SKM-1 treated with dmso at 0.1 percent for 144 hours (cell line): ENCODE measurements around the gene IL17RD.

Experiments used
- DNase-seq: peaks from one replicate; lab custom pipeline; 2025; ENCODE audit not compliant: unreplicated experiment; lab: John Stamatoyannopoulos, UW

Gene IL17RD

GRCh38 chr3:57164657-57165573 is at the start of gene IL17RD:
TSS of gene IL17RD (minus strand) at chr3:57165353. CDS start at chr3:57165286, 67 bp downstream.
- no peak for DNase-seq

- no peak for DNase-seq
Observed at GRCh38 chr3:57206423-57206822, 41.3 kb upstream of the IL17RD start.

- no peak for DNase-seq
Observed at GRCh38 chr3:57199895-57200297, 34.7 kb upstream of the IL17RD start, which contains the start of gene HESX1. TSS of gene HESX1 (minus strand) at chr3:57199978. CDS start at chr3:57199918, 60 bp downstream.

GRCh38 chr3:57194641-57195040 is 29.5 kb upstream of the IL17RD start:
- no peak for DNase-seq

- DNase-seq: no peak
Observed at GRCh38 chr3:57192028-57192427, 26.9 kb upstream of the IL17RD start.

- no peak for DNase-seq
Observed at GRCh38 chr3:57184526-57184925, 19.4 kb upstream of the IL17RD start.

- DNase-seq: peak; percentile 20
Observed at GRCh38 chr3:57179580-57180410, 14.6 kb upstream of the IL17RD start.

GRCh38 chr3:57176045-57176444 is 10.9 kb upstream of the IL17RD start:
- DNase-seq: no peak

GRCh38 chr3:57173687-57174086 is 8.5 kb upstream of the IL17RD start:
- no peak for DNase-seq

GRCh38 chr3:57170946-57171345 is 5.8 kb upstream of the IL17RD start:
- DNase-seq: no peak

GRCh38 chr3:57169872-57170623 is 4.9 kb upstream of the IL17RD start:
- peak; percentile 42 for DNase-seq

- DNase-seq: no peak
Observed at GRCh38 chr3:57169108-57169507, 4.0 kb upstream of the IL17RD start.

- no peak for DNase-seq
Observed at GRCh38 chr3:57168151-57168550, 3.0 kb upstream of the IL17RD start.

- DNase-seq: no peak
Observed at GRCh38 chr3:57166660-57167059, 1.5 kb upstream of the IL17RD start.

GRCh38 chr3:57165641-57166040 is 488 bp upstream of the IL17RD start:
- no peak for DNase-seq

- no peak for DNase-seq
Observed at GRCh38 chr3:57164217-57164656, 916 bp downstream of the IL17RD start.

GRCh38 chr3:57163751-57164150 is 1.4 kb downstream of the IL17RD start:
- no peak for DNase-seq

GRCh38 chr3:57161915-57162314 is 3.2 kb downstream of the IL17RD start:
- no peak for DNase-seq

- DNase-seq: no peak
Observed at GRCh38 chr3:57160765-57161538, 4.2 kb downstream of the IL17RD start.

GRCh38 chr3:57160076-57160764 is 4.9 kb downstream of the IL17RD start:
- no peak for DNase-seq
